Activated T-helper 1 cell treated with Interleukin-2 at 50 U/mL for 16 hours (primary cell): Measurements from ENCODE around the gene ADAMTS2.

Experiments
- DNase-seq: peaks from one replicate; pipeline ENCODE4 v3.0.0-alpha.2; 2020; ENCODE audit warnings: low read depth

The ADAMTS2 gene

GRCh38 chr5:179176571-179177230 lies 168.6 kb downstream of the ADAMTS2 start:
- DNase-seq: no peak

- DNase-seq: no peak
Observed at GRCh38 chr5:179176166-179176565, 169.1 kb downstream of the ADAMTS2 start.

- no peak for DNase-seq
Observed at GRCh38 chr5:179171816-179172745, 173.2 kb downstream of the ADAMTS2 start.

DNA sequence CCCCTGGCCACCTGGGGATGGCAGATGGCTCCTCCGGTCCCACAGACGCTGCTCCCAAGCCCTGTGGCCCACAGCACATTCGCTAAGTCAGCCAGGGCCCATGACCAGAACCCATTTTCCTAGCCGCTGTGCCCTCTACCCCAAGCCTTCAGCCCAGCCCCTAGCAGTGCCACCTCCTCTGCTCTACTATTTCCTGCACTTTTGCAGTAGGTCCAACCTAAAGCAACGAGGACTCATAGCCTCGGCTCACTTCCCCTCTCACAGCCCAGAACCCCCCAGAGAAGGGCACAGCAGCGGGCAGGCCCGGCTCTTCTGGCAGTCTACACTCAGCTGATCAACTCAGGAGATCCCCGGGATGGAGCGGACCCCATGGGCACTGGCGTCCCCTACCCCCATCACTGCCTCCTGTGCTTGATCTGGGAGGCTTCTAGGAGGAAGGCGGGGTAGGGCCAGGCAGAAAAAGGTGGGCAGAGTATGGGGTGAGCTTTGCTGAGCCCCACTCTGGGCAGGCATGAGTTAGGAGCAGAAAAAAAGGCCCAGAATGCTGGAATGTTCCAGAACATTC lies 173.9 kb downstream of the ADAMTS2 start:
- DNase-seq: no peak

- DNase-seq: no peak
Observed at GRCh38 chr5:179170606-179171005, 174.7 kb downstream of the ADAMTS2 start.

GRCh38 chr5:179169836-179170235 lies 175.4 kb downstream of the ADAMTS2 start:
- no peak for DNase-seq

DNA sequence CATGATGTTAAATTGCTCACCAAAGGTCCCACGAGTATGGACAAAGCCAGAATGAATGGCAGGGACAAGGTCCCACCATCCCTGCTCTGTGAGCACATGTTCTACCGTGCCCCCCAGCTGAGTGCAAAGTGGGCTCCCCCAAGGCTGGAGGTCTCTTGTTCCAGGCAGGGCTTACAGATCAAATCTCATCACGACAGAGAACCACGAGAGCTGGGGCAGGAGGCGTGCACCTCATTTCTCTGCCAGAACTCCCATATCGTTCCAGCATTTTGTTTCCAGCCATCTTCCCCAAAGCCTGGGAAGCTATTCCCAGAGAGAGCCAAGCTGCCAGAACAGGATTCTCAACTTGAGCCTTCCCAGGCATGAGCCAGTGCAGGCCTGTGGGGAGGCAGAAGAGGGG lies 176.6 kb downstream of the ADAMTS2 start:
- no peak for DNase-seq

DNA sequence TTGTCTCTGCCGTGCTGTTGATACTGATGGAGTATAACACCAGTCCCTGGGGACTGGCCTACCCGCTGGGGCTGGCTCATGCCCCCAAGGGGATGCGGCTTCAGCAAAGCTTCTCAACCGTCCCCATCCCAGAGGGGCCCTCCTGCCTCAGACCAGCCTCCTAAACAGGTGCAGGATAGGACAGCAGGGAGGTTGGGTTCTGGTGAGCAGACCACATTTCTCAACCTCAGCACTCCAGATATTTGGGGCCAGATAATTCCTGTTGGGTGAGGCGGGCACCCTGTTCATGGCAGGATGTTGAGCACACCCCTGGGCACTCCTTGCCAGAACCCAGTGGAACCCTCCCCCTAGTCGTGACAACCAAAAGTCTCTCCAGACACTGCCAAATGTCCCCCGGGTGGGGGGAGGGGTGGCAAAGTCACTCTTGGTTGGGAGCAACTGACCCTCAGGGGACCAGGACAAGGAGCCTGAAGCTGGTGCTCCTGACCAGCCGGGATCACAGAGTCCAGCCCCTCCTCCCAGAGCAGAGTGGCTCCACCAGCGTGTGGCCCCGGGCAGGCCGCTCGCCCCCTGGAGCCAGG lies 177.3 kb downstream of the ADAMTS2 start:
- no peak for DNase-seq

- DNase-seq: peak; percentile 43
Observed at GRCh38 chr5:179166886-179167841, 178.1 kb downstream of the ADAMTS2 start.

- DNase-seq: no peak
Observed at GRCh38 chr5:179166171-179166885, 178.9 kb downstream of the ADAMTS2 start.

DNA sequence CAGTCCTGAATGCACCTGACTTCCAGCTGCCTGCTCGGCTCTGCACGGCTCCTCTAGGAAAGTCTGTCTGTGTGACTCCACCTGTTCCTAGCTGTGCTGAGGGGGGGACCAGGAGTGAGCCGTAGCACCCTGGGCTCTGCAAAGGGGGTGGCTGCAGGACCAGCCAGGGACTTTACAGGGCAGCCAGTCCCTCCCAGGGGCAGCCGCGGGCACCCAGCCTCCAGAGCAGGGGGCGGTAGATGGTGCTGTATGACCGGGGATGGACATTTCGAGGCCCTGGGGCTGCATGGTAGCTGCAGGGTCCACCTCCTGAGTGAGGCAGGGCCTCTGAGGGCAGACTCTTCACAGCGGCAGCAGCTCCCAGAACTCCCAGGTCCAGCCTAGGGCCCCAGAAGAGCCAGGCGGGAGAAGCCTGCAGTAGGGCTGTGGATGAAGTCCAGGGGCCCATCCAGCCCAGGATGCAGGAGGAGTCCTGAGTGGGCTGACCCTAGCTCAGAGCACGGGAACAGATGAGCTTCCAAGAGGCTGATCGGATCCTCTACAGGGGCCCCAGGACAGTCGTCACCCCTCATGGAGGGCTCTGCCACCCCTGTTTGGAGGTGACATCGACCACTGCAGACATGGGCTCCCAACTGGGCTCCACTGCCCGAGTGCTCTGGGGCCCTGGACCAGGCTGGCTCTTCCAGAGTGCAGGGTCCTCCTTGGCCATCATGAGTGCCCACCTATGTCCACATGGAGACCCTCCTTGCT lies 179.7 kb downstream of the ADAMTS2 start:
- DNase-seq: no peak

- no peak for DNase-seq
Observed at GRCh38 chr5:179164331-179165311, 180.6 kb downstream of the ADAMTS2 start.

DNA sequence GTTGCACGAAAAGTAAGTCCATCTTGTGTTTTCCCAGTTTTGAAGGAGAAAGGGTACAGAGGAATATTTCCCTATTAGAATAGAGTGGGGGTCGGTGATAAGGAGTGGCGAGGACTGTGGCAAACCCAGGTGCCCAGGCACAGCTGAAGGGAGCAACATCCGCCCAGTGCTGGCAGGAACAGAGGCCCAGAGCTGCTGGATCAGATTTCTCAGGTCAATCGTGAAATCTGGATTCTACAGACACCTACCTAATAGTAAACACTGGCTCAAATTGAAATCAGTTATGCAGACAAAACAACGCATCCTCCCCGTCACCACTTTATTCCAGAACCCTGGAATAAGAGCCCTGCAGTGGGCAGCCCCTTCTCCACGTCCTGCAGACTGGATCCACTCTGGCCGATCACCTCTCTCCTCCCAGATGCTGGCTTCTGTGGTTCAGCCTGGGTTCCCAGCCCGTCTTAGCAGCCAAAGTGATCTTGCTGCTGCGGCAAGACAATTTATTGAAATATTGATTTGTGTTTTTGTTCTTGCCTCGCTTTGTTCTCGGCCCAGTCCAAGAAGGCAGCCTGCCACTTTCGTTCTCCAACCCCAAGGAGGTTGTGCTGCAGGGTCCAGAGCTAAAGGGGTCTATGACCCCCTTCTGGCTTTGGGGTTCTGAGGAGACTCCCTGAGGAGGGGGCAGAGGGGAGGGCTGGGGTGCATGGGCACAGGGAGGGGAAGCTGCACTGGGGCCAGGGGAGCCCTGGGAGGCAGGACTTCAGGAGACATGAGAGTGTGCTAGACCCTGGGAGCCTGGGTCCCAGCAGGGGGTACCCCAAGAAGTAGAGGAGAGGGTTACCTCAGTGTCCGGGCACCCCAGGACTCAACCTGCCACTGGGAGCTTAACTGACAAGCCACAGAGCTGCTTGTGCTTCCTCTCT lies 181.8 kb downstream of the ADAMTS2 start:
- DNase-seq: no peak

- DNase-seq: no peak
Observed at GRCh38 chr5:179162351-179163235, 182.7 kb downstream of the ADAMTS2 start.

- DNase-seq: no peak
Observed at GRCh38 chr5:179161901-179162300, 183.4 kb downstream of the ADAMTS2 start.

- no peak for DNase-seq
Observed at GRCh38 chr5:179160584-179160983, 184.7 kb downstream of the ADAMTS2 start.

- no peak for DNase-seq
Observed at GRCh38 chr5:179158556-179158955, 186.7 kb downstream of the ADAMTS2 start.
